ENCODE results near the gene LUC7L2. TPM values are rescaled to one million over a fixed set of nuclear protein-coding genes. Genes with fewer than 3 reads are reported as not detected.

LUC7L2 gene
- total and polyA plus RNA-seq, 10 of the 15 experiments (the other 5 are each of a cell fraction or from before 2014, with no cell fraction given) = 31.7 to 98.7 (median 68.6) TPM

DNA sequence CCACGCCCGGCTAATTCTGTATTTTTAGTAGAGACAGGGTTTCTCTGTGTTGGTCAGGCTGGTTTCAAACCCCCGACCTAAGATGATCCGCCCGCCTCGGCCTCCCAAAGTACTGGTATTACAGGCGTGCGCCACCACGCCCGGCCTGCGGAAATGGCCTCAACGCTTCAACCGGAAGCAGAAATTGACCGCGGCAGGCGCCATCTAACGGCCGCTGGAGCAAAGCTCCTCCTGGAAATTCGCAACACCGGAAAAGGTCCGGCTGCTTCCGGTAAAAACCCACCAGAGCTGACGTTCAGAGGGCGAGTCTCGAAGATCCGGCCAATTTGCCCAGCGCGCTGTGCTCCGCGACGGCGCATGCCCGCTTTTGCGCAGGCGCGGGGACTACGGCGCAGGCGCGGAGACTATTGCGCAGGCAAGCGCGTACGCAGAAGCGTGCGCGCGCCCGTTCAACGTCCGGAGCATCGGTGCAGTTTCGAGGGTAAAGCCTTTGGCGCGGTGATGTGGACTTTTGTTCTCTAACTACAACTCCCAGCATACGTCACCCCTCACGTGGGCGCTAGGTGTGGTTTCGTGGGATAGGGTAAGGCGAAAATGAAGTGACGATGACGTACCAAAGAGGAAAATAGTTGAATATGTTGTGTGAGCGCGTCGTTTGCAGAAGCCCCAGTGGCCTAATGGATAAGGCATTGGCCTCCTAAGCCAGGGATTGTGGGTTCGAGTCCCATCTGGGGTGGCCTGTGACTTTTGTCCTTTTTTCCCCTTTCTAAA lies 19.5 kb upstream of the LUC7L2 start (continued):
- TF ChIP-seq, protein P1, sequence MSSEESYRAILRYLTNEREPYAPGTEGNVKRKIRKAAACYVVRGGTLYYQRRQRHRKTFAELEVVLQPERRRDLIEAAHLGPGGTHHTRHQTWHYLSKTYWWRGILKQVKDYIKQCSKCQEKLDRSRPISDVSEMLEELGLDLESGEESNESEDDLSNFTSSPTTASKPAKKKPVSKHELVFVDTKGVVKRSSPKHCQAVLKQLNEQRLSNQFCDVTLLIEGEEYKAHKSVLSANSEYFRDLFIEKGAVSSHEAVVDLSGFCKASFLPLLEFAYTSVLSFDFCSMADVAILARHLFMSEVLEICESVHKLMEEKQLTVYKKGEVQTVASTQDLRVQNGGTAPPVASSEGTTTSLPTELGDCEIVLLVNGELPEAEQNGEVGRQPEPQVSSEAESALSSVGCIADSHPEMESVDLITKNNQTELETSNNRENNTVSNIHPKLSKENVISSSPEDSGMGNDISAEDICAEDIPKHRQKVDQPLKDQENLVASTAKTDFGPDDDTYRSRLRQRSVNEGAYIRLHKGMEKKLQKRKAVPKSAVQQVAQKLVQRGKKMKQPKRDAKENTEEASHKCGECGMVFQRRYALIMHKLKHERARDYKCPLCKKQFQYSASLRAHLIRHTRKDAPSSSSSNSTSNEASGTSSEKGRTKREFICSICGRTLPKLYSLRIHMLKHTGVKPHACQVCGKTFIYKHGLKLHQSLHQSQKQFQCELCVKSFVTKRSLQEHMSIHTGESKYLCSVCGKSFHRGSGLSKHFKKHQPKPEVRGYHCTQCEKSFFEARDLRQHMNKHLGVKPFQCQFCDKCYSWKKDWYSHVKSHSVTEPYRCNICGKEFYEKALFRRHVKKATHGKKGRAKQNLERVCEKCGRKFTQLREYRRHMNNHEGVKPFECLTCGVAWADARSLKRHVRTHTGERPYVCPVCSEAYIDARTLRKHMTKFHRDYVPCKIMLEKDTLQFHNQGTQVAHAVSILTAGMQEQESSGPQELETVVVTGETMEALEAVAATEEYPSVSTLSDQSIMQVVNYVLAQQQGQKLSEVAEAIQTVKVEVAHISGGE (CRISPR knock-in tag; IDR thresholded peaks at IDR 0.05) = peak; percentile 72
- TF ChIP-seq, protein P2, sequence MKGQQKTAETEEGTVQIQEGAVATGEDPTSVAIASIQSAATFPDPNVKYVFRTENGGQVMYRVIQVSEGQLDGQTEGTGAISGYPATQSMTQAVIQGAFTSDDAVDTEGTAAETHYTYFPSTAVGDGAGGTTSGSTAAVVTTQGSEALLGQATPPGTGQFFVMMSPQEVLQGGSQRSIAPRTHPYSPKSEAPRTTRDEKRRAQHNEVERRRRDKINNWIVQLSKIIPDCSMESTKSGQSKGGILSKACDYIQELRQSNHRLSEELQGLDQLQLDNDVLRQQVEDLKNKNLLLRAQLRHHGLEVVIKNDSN (IDR thresholded peaks at IDR 0.05; ENCODE audit: borderline replicate concordance, extremely low read length, insufficient read depth, low read depth, low read length) = peak; percentile 95
- TF ChIP-seq BHLHE40 (IDR thresholded peaks at IDR 0.05; ENCODE audit: borderline replicate concordance in 1 of 2, low read depth in 2 of 2, low read length in 1 of 2) (peak; percentile 88 to 91), CHD1 (IDR thresholded peaks at IDR 0.05; ENCODE audit: low read depth, low read length) (no peak), ZBED1 (IDR thresholded peaks at IDR 0.05; ENCODE audit: borderline replicate concordance) (peak; percentile 40; the same call in 1 of the 2 replicates), JUND (IDR thresholded peaks at IDR 0.05; ENCODE audit: low read depth, low read length) (0 out of 2 replicates have a peak, but pooled peaks have one; percentile 12), IRF4 (IDR thresholded peaks at IDR 0.05; ENCODE audit: low read depth, low read length) (peak; percentile 65; the same call in 1 of the 2 replicates), NFXL1 (IDR thresholded peaks at IDR 0.05; ENCODE audit: borderline replicate concordance) (no peak), SUPT20H (IDR thresholded peaks at IDR 0.05; ENCODE audit: borderline replicate concordance, control insufficient read depth, low read depth, low read length) (no peak), SRF (IDR thresholded peaks at IDR 0.05; ENCODE audit: low read depth in 2 of 2, low read length in 2 of 2) (peak; percentile 87 to 90), YY1 (IDR thresholded peaks at IDR 0.05; ENCODE audit: low read depth, low read length) (peak; percentile 90), RFX5 (IDR thresholded peaks at IDR 0.05; ENCODE audit: low read depth, low read length) (0 out of 2 replicates have a peak, but pooled peaks have one; percentile 19), MYB (IDR thresholded peaks at IDR 0.05; ENCODE audit: borderline replicate concordance, low read depth, low read length) (no peak)
- TF ChIP-seq, protein P3, sequence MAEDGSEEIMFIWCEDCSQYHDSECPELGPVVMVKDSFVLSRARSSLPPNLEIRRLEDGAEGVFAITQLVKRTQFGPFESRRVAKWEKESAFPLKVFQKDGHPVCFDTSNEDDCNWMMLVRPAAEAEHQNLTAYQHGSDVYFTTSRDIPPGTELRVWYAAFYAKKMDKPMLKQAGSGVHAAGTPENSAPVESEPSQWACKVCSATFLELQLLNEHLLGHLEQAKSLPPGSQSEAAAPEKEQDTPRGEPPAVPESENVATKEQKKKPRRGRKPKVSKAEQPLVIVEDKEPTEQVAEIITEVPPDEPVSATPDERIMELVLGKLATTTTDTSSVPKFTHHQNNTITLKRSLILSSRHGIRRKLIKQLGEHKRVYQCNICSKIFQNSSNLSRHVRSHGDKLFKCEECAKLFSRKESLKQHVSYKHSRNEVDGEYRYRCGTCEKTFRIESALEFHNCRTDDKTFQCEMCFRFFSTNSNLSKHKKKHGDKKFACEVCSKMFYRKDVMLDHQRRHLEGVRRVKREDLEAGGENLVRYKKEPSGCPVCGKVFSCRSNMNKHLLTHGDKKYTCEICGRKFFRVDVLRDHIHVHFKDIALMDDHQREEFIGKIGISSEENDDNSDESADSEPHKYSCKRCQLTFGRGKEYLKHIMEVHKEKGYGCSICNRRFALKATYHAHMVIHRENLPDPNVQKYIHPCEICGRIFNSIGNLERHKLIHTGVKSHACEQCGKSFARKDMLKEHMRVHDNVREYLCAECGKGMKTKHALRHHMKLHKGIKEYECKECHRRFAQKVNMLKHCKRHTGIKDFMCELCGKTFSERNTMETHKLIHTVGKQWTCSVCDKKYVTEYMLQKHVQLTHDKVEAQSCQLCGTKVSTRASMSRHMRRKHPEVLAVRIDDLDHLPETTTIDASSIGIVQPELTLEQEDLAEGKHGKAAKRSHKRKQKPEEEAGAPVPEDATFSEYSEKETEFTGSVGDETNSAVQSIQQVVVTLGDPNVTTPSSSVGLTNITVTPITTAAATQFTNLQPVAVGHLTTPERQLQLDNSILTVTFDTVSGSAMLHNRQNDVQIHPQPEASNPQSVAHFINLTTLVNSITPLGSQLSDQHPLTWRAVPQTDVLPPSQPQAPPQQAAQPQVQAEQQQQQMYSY (CRISPR knock-in tag; IDR thresholded peaks at IDR 0.05) = no peak
- TF ChIP-seq, protein P4, sequence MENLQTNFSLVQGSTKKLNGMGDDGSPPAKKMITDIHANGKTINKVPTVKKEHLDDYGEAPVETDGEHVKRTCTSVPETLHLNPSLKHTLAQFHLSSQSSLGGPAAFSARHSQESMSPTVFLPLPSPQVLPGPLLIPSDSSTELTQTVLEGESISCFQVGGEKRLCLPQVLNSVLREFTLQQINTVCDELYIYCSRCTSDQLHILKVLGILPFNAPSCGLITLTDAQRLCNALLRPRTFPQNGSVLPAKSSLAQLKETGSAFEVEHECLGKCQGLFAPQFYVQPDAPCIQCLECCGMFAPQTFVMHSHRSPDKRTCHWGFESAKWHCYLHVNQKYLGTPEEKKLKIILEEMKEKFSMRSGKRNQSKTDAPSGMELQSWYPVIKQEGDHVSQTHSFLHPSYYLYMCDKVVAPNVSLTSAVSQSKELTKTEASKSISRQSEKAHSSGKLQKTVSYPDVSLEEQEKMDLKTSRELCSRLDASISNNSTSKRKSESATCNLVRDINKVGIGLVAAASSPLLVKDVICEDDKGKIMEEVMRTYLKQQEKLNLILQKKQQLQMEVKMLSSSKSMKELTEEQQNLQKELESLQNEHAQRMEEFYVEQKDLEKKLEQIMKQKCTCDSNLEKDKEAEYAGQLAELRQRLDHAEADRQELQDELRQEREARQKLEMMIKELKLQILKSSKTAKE (IDR thresholded peaks at IDR 0.05; ENCODE audit: low read depth, poor library complexity, severe bottlenecking) = peak; percentile 78
- TF ChIP-seq, protein P5, sequence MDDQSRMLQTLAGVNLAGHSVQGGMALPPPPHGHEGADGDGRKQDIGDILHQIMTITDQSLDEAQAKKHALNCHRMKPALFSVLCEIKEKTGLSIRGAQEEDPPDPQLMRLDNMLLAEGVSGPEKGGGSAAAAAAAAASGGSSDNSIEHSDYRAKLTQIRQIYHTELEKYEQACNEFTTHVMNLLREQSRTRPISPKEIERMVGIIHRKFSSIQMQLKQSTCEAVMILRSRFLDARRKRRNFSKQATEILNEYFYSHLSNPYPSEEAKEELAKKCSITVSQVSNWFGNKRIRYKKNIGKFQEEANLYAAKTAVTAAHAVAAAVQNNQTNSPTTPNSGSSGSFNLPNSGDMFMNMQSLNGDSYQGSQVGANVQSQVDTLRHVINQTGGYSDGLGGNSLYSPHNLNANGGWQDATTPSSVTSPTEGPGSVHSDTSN (IDR thresholded peaks at IDR 0.05; ENCODE audit: insufficient replicate concordance, low read depth, low read length) = no peak
